NCI-H128 (cell line): ENCODE results near the gene SPECC1.
"Not testable (repeated sequence)": the region's sequence is repeated elsewhere in the genome, so short reads cannot be mapped to it uniquely, and the experiment has no call there.

Source experiments
- DNase-seq: peaks from one replicate; lab custom pipeline; 2025; ENCODE audit not compliant: unreplicated experiment; lab: John Stamatoyannopoulos, UW

The SPECC1 gene

DNA sequence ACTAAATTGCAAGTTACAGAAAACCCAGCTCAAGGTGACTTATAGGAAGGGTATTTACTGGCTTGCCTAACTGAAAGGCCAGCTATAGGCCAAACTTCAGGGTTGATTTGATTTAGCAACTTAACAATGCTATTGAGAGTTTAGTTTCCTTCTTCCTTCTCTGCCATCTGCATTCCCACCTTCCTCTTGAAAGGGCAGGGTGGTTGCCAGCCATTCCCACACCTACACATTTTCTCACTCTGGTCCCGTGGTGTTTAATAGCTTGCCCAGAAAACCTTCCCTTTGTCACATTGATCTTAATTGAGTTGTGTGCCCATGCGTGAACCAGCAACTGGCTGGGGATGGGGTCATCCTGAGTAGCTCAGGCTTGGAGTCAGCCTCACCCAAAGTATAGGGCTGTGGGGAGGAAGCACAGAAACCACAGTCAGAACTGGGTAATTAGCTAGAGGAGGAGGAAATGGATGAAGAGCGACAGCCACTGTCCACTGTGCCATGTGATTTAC is 194.7 kb downstream of the SPECC1 start:
- DNase-seq = no peak

DNA sequence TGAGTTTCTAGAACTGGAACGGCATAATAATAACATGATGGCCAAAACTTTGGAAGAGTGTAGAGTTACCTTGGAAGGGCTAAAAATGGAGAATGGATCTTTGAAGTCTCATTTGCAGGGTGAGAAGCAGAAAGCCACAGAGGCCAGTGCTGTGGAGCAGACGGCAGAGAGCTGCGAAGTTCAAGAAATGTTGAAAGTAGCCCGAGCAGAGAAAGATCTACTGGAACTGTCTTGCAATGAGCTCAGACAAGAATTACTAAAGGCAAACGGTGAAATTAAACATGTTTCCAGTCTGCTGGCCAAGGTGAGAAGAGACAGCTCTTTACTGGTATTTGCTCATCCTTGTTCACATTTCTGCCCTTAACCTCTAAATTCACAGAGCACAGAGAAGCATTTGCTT is 196.4 kb downstream of the SPECC1 start:
- no peak for DNase-seq

DNA sequence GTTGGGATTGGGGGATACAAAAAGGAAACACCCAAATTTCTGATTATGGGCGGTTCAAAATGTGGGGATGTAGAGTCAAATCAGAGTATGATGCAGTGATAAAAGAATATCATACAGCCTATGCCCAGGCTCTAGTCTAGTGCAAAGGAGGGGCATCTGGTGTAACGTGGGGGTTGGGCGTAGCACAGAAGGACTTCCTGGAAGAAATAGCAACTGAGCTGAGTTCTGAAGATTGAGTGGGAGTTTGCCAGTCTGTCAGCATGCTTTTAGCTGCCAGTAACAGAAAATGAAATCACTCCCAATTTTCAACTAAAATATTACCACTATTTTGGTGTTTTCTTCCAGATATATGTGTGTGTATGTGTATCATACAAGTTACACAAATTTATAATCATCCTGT is 196.9 kb downstream of the SPECC1 start:
- DNase-seq = no peak

DNA sequence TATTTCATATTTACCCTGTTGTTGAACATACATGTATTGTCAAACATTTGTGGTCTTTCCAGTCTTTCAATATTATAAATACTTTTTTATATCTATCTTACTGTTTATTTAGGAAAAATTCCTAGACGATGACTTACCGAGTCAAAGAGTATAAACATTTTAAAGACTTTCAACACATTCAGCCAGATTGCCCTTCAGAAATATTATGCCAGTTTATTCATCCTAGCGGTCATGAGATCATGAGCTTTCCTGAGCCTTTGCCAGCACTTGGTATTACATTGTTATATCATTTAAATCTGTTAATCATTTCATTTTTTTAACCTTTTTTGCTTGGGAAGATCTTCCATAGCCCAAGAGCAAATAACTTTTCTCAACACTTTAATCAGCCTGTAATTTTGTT is 197.4 kb downstream of the SPECC1 start:
- DNase-seq = no peak

DNA sequence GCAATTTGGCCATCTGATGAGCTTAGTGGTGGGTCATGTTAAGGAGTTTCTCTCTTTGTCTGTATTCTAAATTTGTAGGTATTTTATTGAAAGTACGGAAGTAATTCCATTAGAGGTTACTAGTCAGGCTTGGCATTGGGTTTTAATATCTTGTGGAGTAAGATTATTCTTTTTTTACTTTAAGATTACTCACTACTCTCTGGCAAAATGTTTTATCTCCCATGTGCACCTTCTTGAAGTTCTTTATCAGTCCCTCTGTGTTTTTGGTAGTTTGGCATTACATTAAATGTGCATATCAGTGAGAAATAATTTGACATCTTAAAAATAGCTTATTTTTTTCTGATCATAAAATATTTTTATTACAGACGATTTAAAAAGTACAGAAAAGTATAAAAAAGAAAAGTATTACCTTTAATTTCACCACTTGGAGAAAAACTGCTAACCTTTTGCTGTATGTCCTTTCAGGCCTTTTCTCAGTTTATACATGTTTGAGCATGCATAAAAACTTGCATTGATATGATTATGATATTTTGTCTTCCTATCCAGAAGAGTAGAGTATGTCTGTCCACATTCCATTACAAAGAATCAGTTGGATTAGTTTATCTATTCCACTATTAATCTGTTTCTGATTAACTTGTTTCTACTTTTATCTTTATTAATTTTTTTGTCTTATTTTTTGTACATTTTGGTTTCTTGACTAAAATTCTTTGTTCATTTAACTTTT is 198.3 kb downstream of the SPECC1 start:
- no peak for DNase-seq

DNA sequence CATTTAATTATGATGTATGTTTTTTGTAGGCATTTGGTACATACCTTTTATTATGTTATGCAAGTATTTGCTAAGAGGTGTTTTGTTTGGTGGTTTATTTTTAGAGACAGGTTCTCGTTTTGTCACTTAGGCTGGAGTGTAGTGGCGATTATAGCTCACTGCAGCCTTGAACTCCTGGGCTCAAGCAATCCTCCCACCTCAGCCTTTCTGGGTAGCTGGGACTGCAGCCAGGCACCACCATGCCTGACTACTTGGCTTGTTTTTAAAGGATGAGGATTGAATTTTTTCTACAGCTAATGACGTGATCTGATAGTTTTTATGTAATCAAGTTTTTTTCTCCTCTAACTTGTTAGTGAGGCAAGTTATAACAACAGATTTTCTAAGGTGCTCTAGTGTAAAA is 199.6 kb downstream of the SPECC1 start:
- no peak for DNase-seq

DNA sequence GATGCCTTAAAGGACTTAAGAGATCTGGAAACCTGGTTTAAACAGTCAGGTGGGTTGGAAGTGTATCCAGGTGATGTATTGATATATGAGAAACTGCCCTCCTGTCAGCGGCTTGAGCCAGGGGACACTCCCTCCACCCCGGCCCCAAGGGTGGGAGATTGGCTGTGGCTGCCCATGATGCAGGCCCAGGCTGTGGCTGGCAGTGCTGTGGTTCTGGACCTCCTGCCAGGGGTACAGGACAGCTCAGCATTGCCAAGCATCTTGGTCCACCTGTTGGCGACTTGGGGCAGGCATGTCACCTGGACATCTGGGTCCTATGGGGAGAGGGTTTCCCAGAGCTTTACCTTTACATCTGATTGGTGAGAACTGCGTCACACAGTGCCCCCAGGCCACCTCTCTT is 201.0 kb downstream of the SPECC1 start:
- DNase-seq = no peak

DNA sequence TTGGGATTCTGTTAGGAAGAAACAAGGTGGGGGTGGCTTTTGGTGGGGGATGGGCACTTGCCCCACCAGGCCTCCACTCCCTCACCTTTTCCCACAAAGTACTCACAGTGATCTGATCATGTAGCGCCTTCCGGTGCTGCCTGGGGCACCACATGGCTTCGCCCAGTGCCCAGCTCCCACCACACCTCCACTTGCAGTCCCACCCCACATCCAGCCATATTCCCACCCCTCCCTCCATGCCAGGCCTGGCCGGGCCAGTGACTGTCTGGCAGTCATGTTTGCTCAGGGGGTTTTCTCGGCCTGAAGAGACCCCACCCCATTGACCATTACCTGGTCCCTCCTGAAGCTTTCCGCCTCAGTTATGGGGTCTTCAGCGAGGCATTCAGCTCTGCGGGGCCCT is 201.5 kb downstream of the SPECC1 start:
- no peak for DNase-seq

DNA sequence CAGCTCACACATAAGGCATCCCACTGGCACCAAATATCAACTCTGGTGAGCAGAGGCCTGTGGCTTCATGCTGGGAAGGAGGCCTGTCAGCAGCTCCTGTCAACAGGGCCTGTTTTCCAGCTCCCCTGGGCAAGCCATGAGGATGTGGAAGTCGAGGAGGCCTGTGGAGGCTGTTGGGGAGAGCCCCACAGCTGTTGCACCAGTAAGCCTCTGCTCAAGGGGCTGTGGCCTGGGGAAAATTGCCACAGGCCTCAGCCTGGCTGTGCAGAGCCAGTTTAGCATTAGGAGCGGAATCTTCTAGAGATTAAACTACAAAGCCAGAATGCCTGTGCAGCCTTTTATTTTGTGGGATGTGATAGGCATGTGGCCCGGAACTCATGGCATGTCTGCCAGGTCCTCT is 202.1 kb downstream of the SPECC1 start:
- no peak for DNase-seq

DNA sequence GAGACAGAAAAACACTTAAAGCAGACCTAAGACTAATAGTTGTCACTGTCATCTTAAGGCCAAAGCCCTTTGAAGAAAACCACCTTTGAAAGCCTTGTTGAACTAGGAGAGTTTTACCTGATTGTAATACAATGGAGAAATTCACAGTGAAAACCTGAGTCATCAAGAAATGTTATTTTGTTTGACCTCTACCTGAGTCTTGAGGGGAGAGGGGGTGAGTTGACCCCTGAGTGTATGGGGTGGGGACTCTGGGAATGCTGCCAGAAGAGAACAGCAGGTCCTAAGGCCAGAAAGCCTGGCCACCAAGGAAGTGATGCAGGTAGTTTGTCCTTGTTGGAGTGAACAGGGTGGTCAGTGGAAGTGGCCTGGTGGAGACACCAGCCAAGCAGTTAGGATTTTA is 204.3 kb downstream of the SPECC1 start:
- no peak for DNase-seq

DNA sequence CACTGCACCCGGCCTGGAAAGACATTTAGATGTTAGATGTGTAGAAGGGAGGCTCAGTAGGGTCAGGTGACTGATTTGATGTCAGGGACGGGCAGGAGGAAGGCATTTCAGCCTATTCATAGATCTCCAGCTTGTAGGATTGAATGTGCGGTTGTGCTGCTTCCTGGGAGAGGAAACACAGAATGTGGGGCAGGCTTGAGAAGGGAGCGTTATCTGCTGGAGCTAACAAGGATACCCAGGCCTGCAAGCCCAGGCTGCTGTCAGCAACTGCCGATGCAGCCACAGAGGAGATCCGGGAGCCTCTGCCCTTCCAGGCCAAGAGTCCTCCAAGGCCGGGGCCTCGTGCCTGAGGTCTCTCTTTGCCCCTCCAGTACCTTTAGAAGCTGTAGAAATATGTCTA is 205.6 kb downstream of the SPECC1 start:
- DNase-seq = no peak

DNA sequence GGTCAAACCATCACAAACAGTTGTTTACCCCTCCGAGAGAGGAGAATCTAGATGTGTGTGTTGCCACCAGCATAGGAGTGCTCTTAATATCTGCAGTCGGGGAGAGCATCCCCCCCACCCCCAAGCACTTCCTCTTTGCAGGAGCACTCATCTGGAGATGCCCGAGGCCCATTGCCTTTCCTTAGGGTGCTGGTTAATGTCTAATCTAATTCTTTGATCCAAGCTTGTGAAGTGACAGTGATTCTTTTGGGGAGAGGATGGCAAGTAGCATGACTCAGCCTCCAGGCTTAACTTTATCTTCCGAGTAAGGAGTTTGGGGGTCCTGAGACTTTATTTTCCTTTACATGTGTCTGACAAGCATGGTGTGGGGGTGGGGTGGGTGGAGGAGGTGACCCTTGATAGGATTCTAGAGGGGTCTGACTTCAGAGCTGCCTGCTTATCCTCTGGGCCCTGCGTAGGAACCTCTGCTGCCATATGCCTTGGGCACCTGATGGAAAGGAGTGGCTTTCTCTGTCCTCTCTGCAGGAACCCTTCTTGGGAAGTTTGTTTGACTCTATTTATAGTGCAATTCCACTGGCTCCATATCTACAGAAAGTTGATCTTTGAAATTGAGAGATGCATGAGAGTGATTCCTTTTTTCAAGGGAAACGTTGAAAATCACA is 207.1 kb downstream of the SPECC1 start:
- no peak for DNase-seq

DNA sequence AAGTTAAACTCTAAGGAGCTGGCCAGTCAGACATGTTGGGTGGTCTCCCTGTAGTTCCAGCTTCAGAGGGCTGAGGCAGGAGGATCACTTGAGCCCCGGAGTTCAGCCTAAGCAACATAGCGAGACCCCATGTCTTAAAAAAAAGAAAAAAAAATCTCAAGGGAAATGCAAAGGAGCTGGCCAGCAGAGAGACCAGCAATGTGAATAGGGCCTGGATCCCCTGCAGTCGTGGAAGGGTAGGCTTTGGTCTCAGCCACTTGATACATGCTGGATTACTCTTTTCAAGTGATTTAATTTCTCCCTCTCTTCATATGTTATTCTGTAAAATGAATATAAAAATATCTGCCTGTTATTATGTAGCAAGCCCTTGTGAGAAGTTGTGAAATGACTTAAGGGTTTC is 207.7 kb downstream of the SPECC1 start:
- no peak for DNase-seq

DNA sequence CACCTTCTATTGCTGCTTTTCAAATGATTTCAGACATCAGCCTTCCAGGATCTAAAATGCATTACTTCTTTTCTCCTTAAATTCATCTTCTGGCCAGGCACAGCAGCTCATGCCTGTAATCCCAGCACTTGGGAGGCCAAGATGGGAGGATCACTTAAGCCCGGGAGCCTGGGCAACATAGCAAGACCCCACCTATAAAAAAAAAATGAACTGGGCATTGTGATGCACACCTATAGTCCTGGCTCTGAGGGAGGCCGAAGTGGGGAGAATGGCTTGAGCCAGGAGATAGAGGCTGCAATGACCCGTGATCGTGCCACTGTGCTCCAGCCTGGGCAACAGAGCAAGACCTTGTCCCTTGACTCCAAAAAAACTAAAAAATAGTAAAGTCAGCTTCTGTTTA is 208.5 kb downstream of the SPECC1 start:
- no peak for DNase-seq

DNA sequence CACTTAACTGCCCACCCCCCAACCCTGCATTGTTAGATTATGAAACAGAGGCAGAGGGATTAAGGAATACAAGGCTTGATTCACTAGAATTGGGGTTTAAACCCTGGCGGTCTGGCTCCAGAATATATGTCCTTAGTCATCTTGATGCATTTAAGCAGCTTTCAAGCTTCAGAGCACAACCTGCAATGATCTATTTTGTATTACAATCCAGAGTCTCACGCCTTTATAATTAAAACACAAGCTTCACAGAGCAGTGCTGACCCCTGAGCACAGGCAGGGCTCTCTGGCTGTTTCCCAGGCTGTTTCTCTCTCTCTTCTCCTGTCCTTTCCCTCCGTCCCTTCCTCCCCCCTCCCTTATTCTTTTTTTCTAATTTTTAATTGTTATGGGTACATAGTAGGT is 209.1 kb downstream of the SPECC1 start:
- DNase-seq = no peak

DNA sequence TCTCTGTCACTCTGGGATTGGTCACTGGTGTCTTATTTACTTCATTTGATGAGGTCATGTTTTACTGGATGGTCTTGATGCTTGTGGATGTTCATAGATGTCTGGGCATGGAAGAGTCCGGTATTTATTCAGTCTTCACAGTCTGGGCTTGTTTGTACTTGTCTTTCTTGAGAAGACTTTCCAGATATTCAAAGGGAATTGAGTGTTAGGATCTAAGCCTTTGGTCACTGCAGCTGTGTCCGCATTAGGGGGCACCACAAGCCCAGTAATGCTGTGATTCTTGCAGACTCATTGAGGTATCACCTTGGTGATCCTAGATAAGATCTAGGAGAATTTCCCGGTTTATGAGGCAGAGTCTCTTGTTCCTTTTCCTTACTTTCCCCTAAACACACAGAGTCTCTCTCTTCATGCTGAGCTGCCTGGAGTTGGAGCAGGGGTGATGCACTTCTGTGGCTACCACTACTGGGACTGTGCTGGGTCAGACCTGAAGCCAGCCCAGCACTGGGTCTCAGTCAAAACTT is 214.7 kb downstream of the SPECC1 start:
- DNase-seq = no peak

DNA sequence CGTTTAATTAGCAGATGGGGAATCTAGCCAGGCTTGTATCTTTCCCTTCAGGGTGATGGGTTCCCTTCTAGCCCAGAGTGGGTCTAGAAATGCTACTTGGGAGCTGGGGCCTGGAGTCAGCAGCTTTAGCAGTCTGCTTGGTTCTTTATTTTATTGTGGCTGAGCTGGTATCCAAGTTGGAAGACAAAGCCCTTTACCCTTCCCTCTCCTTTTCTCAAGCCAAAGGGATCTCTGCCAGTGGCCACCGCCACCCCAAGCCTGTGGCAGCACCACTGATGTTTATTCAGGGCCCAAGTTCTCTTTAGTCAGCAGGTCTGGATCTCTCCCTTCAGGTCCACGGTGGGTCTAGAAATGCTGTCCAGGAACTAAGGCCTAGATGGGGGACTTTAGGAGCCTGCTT is 215.2 kb downstream of the SPECC1 start:
- DNase-seq = no peak

DNA sequence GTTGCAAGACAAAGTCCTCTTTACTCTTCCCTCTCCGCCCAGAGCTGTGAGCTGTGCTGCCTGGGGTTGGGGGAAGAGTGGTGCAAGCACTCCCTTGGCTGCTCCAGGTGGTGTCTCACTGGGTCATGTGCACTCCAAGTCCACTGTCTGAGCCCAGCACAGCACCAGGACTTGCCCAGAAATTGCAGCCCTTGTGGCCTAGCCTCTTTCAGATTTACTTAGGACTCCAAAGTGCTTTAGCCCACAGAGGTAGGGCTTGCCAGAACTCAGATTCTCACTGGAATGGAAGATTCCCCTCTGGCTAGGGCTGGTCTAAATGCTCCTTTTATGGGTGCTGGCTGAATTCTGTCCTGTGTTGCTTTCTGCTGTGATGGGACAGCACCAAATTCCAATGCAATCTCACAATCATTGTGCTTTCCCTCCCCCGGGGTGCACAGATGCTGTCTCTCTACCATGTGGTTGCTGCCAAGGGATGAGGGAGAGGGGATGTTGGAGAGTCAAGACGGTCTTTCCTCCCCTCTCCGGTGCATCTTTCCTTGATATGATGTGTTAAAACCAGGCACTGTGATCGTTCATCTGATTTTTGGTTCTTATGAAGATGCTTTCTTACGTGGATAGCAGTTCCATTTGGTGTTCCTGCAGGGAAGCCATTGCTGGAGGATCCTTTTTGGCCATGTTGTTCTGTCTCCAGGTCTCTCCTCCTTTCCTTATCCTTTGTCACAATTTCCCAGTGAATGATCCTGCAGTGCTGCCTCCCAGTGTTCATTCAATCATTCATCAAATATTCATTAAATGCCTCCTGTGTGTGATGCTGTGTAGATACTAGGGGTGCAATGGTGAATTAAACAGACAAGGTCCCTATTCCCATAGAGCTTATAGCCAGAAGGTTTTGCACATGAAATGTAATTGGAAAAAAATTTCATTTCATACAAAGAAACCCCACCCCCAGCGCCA is 216.3 kb downstream of the SPECC1 start:
- no peak for DNase-seq

DNA sequence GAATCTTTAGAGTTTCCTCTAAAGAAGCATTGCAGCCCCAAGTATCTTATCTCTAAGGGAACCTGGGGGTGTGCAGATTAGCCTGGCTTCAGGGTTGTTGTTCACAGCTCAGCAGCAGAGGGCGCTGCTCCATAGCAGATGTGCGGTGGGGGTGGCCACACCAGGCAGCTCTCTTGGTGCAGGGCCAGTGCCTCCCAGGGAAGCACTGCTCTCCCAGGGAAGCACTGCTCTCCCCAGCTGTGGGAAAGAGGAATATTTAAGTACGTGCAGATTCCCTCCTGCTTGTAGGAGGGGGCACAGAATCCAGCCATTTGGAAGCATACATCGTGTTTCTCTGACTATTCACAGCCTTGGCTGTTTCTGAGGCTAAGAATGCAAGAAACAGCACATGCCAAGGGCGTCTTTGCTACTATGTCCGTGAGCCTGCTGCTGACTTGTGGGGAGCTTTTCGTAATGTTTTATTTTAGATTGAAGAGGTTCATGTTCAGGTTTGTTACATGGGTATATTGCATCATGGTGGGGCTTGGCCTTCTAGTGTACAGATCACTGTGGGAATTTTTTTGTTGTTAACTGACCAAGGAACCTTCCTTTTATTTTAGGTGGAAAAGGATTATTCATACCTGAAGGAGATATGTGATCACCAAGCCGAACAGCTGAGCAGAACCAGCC is 217.8 kb downstream of the SPECC1 start:
- DNase-seq = peak; percentile 26

DNA sequence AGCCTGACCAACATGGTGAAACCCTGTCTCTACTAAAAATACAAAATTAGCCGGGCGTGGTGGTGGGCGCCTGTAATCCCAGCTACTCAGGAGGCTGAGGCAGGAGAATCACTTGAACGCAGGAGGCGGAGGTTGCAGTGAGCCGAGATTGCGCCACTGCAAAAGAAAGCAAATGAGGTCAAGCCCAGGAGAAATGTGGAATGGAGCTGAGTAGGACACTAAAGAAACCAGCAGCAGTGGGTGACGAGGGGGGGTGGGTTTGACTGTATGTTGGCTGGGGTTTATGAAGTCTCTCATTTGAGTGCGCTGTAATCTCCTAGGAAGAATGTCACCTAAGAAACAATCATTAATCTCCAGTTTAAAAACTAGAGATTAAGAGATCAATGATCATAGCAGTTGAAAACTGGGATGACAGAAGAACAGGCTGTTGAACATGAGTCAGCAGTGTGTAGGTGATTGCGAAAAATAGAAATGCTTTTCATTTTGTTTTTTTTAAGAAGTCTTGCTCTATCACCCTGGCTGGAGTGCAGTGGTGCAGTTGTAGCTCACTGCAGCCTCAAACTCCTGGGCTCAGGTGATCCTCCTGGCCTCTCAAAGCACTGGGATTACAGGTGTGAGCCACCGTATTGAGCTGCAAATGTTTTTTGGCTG is 218.7 kb downstream of the SPECC1 start:
- not testable (repeated sequence) for DNase-seq
